GM19238 (cell line): ENCODE results near the gene EFNB2.
A peak's percentile ranks its signal among the peaks of the same experiment; 100 is the strongest.

Experiments
- DNase-seq: peaks from one replicate; pipeline ENCODE4 v3.0.0; 2011; ENCODE audit warnings: low spot score; ENCODE audit not compliant: insufficient read length

Gene EFNB2

DNA sequence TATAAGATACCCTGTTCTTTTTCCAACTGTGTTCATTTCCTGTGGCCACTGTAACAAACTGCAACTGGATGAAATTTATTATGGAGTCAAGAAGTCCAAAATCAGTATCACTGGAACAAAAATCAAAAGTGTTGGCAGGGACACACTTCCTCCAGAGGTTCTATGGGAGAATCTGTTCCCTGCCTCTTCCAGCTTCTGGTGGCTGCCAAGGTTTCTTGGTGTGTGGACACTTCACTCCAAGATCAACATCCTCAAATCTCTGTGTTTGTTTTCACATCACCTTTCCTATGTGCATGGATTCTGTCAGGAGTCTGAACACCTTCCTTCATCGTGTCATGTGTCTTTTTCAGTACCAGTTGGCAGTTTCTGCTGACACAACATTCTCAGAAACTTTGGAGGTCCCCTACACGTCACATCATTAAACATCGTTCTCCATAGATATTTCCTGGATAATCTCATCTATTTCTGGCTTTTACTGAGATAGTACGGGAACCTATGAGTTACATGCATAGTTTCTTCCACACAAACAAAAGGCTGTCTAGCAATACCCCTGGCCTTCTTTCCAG, 15.2 kb upstream of the EFNB2 start:
- no peak for DNase-seq

DNA sequence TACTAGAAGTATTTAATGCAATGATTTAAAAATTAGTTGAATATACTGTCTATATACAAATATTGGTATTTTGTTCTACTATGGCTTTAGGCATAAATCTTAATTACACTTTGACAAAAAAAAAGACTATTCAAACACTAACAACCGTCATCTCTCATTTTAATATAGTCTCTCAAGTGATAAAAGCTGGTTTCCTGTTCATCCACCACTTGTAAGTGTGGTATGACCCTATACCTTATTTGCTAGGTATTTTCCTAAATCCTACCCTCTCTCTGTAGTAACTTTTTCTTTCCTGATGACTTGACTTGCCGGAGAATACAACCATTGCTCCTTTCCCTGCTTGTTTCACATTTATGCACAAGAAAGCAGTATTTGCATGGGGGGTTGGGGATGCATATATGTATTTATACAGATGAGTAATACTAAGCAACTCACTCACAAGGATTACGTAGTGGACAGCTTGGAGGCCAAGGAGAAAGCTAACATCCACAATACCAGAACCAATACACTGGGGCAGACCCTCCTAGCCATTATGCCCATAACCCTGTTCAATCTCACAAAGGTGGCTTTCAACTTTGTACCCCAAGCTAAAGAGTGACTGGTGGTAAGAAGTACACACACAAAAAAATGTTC, 12.7 kb upstream of the EFNB2 start:
- no peak for DNase-seq

DNA sequence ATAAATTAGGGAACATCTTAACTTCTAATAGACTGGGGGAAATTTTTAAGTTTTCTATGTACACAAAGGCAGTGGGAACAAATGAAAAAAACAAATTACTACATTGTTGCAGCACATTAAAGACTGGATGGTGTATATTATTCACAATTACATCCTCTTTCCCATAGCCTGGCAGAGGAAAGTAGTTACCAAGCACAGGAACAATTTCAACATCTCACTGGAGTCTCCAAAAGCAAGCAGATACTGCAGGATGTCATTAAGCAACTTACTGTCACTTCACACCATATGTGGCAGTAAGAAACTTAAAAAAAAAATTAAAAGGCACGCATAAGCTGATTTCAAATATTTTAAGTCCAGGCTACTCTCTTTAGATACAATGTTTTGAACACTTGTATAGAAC, 6.4 kb upstream of the EFNB2 start:
- no peak for DNase-seq

DNA sequence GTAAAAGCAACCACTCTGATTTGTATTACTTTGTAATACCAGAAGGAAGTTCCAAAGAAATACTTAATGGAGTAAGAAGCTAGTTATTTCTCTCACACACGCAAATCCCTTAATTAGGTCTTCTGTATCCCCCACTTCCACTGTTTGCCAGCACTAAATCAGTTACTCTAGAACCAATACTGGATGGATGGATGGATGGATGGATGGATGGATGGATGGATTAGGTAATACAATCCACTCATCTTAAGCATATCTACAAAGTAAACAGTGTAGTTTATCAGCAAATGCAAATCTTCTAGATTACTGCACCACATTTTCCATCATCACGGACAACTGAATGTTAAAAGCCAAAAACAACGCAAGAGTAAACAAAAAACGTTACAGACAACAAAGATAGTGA, 5.2 kb upstream of the EFNB2 start:
- DNase-seq: no peak

GRCh38 chr13:106537521-106537920, 2.1 kb upstream of the EFNB2 start:
- no peak for DNase-seq

- peak; percentile 67 for DNase-seq
These were observed 977 bp upstream of the EFNB2 start for GRCh38 chr13:106536244-106537034.

DNA sequence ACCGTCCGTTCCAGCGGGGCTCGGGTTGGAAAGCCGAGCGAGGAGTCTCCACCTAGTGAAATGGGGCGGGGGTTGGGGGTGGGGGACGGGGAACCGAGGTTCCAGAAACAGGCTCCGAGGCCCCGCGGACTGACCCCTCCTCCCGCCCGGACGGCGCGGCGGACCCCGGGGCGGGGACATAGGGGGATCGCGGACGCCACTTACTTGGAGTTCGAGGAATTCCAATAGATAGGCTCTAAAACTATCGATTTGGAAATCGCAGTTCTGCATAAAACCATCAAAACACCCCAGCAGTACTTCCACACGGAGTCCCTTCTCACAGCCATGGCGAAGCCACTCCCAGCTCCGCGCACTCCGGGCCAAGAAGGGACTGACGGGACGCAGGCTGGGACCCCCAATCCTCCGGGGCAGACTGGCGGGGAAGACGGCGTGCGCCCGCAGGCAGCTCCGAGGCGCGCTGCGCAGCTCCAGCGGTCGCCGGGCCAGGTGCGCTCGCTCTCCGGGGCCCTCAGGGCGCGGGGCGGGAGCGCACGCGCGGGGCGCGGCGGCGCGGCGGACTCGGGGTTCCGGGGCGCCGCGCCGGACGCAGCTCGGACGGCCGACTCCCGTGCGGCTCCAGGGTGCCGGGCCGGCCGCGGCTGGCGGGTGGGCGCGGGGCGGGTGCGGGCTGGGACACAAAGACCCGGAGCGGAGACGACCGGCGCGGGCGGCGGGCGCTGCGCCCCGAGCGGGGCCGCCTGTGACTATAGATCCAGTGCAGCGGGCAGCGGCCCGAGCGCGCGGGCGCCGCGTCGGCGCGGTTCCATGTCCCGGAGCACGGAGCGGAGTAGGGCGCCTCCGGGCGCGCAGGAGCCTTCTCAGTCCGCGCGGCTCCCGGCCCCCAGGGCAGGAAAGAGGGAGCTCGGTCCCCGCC, 567 bp downstream of the EFNB2 start:
- DNase-seq: peak; percentile 30

DNA sequence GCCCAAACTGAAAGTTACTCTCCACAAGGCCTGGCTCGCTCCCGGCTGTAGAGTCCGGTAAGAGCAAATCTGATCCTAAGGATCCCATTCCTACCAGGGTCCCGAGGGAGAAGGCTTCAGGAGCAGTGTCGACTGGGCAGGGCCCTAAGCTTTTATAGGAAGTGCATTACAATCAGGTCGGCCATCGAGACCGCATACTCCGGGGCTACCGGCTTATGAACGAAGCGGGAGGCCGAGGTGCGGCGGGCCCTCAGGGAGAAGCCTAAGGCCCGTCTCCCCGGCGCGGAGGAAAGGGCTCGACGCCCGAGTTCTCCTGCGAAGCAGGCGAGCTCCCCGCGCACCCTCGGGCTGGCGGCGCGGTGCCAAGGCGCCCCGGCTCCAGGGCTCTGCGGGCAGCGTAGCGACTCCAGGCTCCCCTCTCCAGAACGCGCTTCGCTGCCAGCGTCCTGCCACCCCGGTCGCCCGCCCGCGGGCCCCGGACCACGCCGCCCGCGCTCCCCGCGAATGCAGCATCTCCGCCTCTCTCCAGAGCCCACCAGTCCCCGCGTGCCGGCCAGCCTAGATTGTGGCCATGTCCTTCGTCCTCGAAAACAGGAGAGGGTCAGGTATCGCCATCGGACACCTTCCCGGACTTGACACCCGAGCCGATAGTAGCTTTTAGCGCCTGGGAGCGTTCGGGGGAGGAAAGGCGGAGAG, 1.4 kb downstream of the EFNB2 start:
- DNase-seq: no peak

DNA sequence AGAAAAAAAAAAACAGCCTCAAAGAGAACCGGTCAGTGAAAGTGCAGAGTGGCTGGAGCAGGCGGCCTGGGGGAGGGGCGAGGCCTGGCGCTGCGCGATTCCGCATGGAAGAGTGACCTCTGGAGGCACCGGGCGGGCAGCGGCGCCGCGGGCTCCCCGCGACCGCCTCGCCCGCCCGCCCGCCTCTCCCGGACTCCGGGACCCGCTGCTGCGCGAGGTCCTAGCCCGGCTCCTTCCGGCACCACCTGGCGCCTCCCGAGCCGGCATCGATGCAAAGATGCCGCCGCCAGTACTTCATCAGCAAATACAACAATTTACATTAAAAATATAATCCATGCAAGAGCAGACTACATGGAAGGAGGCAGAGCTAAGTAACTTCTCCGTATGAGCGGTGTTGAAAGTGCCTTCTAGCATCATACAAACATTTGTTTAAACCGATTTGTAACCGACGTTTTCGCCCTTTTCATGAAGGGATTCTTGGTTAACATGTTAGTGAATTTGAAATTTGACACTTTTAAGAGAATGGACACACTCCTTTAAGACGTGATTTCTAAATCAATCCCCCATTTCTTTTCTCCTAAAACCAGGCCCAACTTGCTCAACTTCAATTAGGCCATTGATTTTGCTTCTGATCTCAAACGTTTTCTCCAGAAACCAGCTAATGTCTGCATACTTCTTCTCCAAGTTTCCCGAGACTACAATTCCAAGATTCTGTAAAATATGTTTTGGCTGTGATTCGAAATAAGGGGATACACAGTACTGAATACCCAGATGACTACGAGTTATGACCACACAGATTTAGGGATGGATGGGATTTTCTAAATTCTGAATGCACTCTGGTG, 2.1 kb downstream of the EFNB2 start:
- peak; percentile 30 for DNase-seq

DNA sequence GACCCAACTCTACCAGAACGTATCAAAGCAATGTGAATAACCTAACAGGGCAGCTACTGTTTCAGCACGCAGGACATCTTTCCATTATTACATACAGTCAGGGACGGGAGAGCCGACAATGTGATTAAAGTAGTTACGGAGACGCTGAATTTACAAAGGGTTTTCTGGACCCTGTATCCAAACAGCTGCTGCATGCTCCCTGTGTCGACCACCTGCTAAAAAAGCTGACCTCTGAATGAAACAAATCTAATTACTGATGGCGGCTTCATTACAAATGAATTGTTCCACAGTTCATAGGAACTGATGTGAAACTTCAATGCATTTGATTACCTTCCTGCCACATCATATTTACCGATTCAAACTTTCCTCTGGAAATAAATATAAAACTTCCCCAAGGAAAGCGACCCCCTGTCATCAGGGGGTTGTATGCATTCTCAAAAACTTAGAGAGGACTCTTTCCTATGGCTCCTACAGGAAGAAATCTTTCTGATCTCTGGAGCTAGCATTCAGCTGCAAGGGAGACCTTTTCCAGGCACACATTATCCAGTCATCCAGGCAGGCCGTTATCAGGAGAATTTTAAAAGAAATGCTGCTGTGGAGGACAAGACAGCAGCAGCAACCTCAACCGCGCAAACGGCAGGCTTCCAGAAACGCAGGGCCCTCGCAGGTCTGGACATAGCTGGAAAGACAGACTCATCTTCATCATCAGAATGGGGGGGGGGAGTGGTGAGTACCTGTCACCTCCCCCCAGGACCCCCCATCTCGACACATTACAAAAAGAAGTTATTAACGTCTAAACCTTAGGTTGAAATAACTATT, 3.1 kb downstream of the EFNB2 start:
- DNase-seq: no peak

DNA sequence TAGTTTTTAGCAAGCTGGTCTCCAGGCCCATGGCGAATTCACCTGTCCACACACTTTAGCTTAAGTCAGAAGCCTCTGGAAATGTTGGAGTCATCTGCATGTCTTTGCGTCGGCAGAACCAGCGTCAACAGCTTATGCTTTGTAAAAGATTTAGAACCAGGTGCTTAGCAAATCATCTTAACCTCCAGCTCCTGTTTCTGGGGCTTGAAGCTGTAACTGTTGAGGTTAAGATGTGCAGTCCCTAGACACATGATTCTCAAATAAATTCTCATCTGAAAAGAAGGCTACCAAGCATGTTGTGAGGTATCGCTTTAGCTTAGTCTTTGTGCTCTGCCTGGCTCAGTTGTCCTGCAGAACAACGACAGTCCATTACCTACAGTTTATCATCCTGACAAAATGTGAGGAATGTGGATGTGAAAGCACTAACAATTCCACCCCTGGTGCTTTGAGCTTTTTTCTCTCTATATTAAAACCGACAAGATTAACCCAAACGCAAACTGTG, 4.4 kb downstream of the EFNB2 start:
- no peak for DNase-seq

GRCh38 chr13:106530171-106530851, 5.2 kb downstream of the EFNB2 start:
- no peak for DNase-seq

GRCh38 chr13:106529415-106530170, 5.9 kb downstream of the EFNB2 start:
- DNase-seq: no peak

GRCh38 chr13:106528718-106529414, 6.6 kb downstream of the EFNB2 start:
- DNase-seq: no peak

DNA sequence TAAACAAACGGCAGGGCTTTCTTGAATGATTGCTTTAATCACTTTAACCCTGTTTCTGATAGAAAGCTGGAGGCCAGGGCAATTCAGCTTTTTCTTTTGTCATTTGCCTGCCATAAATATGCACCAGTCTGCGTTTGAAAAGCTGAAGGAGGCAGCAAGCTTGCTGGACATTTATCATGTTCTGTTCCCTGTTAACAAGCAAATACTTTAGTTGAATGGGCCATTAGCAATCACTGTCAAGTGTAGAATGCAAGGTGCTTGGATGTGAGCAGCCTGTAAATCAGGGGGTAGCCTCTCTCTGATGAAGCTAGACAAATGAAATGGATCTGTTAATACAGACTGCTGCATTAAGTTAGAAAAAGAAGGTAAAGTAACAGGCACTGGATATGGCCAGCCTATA, 7.6 kb downstream of the EFNB2 start:
- DNase-seq: no peak

GRCh38 chr13:106527445-106527801, 8.0 kb downstream of the EFNB2 start:
- DNase-seq: no peak

GRCh38 chr13:106526738-106527444, 8.6 kb downstream of the EFNB2 start:
- DNase-seq: no peak
